GM12878 (cell line): ENCODE measurements around the gene SEC16B. TPM values are rescaled to one million over a fixed set of nuclear protein-coding genes. Genes with fewer than 3 reads are reported as not detected.

ENCODE experiments used
- ATAC-seq: fragments of 200-7000 bp; cut with Tn5 transposase; 3 replicates; pipeline ENCODE4 v1.9.1; 2020; ENCODE audit warnings: mild to moderate bottlenecking, moderate library complexity
- BruUV-seq: library from RNA; stranded (reverse); fragments of 400-500 nt; replicated peaks from 2 replicates; lab custom pipeline; 2021; lab: Mats Ljungman, UMichigan
- CTCF ChIA-PET: fragments of 300-600 bp; sonication (Branson Sonifier 250); formaldehyde crosslinking; extraction: SDS; loops from one replicate; lab custom pipeline; 2021; ENCODE audit warnings: inconsistent platforms; lab: Yijun Ruan, JAX
- POLR2A ChIA-PET: fragments of 350-600 bp; formaldehyde crosslinking; extraction: SDS; loops from one replicate; lab custom pipeline; 2021; ENCODE audit warnings: inconsistent platforms; lab: Charles Lee
- RAD21 ChIA-PET: fragments of 300-600 bp; sonication (Branson Sonifier 250); formaldehyde crosslinking; loops from one replicate; lab custom pipeline; 2023; ENCODE audit warnings: antibody characterized with exemption; ENCODE audit not compliant: unreplicated experiment; lab: Charles Lee
- SMC1A ChIA-PET: fragments of 300-600 bp; sonication (Branson Sonifier 250); formaldehyde crosslinking; loops from one replicate; lab custom pipeline; 2023; ENCODE audit not compliant: unreplicated experiment, uncharacterized antibody; lab: Charles Lee
- DNase-seq: peaks from one replicate; pipeline ENCODE4 v3.0.0-alpha.2; 2011; ENCODE audit warnings: low read depth, low spot score
- FAIRE-seq: peaks from 3 replicates; lab custom pipeline; 2011; peaks lifted over from hg19 to GRCh38; lab: Jason Lieb, UNC
- H2AFZ ChIP-seq: 2 replicates; pipeline ENCODE4 v1.6.0; 2011; ENCODE audit warnings: low read depth, low read length, control low read depth; ENCODE audit not compliant: control insufficient read depth
- H3K27ac ChIP-seq: 2 replicates; pipeline ENCODE4 v1.5.1; 2011; ENCODE audit warnings: control low read depth; ENCODE audit not compliant: control insufficient read depth, insufficient read depth
- H3K27me3 ChIP-seq, 2 experiments: replicated peaks in 1 of 2; 2 replicates each; pipeline versions ENCODE4 v1.6.0 to v1.6.1; 2011; ENCODE audit warnings: low read length in 1 of 2; ENCODE audit not compliant: control insufficient read depth in 2 of 2, insufficient read depth in 2 of 2
- H3K36me3 ChIP-seq, 2 experiments: 2 replicates each; pipeline ENCODE4 v1.5.1; 2011; ENCODE audit warnings: low read length in 1 of 2; ENCODE audit not compliant: control insufficient read depth in 2 of 2, insufficient read depth in 2 of 2
- H3K4me1 ChIP-seq: 2 replicates; pipeline ENCODE4 v1.6.1; 2011; ENCODE audit warnings: mild to moderate bottlenecking, low read length, moderate library complexity, mixed read lengths; ENCODE audit not compliant: control insufficient read depth, insufficient read depth
- H3K4me2 ChIP-seq: 2 replicates; pipeline ENCODE4 v1.6.0; 2011; ENCODE audit warnings: control low read depth; ENCODE audit not compliant: control insufficient read depth, insufficient read depth
- H3K4me3 ChIP-seq: fragments of 200-600 bp; sonication (generic); 2 replicates; pipeline ENCODE4 v1.5.1; 2016
- H3K79me2 ChIP-seq: 2 replicates; pipeline ENCODE4 v1.6.0; 2011; ENCODE audit warnings: low read length; ENCODE audit not compliant: control insufficient read depth, insufficient read depth
- H3K9ac ChIP-seq: 2 replicates; pipeline ENCODE4 v1.8.0; 2011; ENCODE audit warnings: low read length, control low read depth, mixed read lengths; ENCODE audit not compliant: control insufficient read depth, insufficient read depth
- H3K9me3 ChIP-seq: replicated peaks from 3 replicates; pipeline ENCODE4 v1.5.1; 2011; ENCODE audit warnings: mild to moderate bottlenecking, low read length; ENCODE audit not compliant: control insufficient read depth, insufficient read depth
- H4K20me1 ChIP-seq: 2 replicates; pipeline ENCODE4 v1.6.0; 2011; ENCODE audit not compliant: control insufficient read depth, insufficient read depth
- CBFB ChIP-seq: IDR thresholded peaks from 2 replicates; pipeline ENCODE4 v1.6.1; 2016; ENCODE audit warnings: antibody characterized with exemption, low read depth
- HCFC1 ChIP-seq: fragments of 150-350 bp; IDR thresholded peaks from 2 replicates; pipeline ENCODE4 v1.6.1; 2014; ENCODE audit warnings: low read length
- NFYA ChIP-seq: IDR thresholded peaks from 2 replicates; pipeline ENCODE4 v1.6.1; 2011; ENCODE audit warnings: low read depth, mild to moderate bottlenecking, low read length, improper control_type of control experiment, borderline replicate concordance
- PML ChIP-seq: IDR thresholded peaks from 2 replicates; pipeline ENCODE4 v1.6.1; 2012; ENCODE audit warnings: low read length, inconsistent platforms
- SP1 ChIP-seq: IDR thresholded peaks from one replicate; pipeline ENCODE4 v1.6.1; 2011; ENCODE audit warnings: low read depth, low read length
- WGBS: methylation state at CpG from one replicate; pipeline ENCODE4 v1.1.6; 2016; ENCODE audit warnings: low lambda C conversion rate; ENCODE audit not compliant: insufficient replicate concordance, insufficient coverage; ENCODE audit errors: missing lambda C conversion rate; 5-methylcytosine and 5-hydroxymethylcytosine counted together
- in situ Hi-C: fragments of 300-500 bp; cut with MboI; formaldehyde crosslinking; loops from 9 replicates; pipeline ENCODE4 v1.14.3; 2018; ENCODE audit warnings: mixed read lengths
- intact Hi-C: fragments of 100-400 bp; cut with micrococcal nuclease; formaldehyde crosslinking; loops from one replicate; pipeline ENCODE4 v1.14.2; 2022; ENCODE audit not compliant: unreplicated experiment
- polyA plus RNA-seq, 11 experiments: library from polyadenylated mRNA; depleted of rRNA in 4 of 11; unstranded in 6 of 11; stranded (reverse) in 5 of 11; fragments of >200 nt; fragmentation: Nextera tagmentation in 4 of 11; fragmentation: Illumina TruSeq in 1 of 11; extraction: Ambion mirVana in 4 of 11; extraction: Trizol in 1 of 11; gene quantifications; 1 replicate in 1 of 11; 2 replicates in 10 of 11; pipeline versions ENCODE4 v1.2.1 to v1.2.3, GENCODE V29; 2011 to 2016; ENCODE audit warnings: inconsistent platforms in 2 of 11, missing spikeins in 2 of 11, low read depth in 1 of 11
- total RNA-seq, 4 experiments: library from RNA; depleted of rRNA in 3 of 4; stranded (reverse); fragments of >200 nt in 3 of 4; fragmentation: Illumina TruSeq in 1 of 4; extraction: Trizol in 1 of 4; gene quantifications; 2 replicates each; pipeline versions ENCODE4 v1.2.1 to v1.2.3, GENCODE V29; 2013 to 2021
- TF ChIP-seq, protein P1 (sequence below): fragments of 450-650 bp; formaldehyde crosslinking; IDR thresholded peaks from 2 replicates; pipeline ENCODE4 v1.4.0; 2020; ENCODE audit warnings: mild to moderate bottlenecking, moderate library complexity

The SEC16B gene
- total and polyA plus RNA-seq, 10 of the 15 experiments (the other 5 are each of a cell fraction or from before 2014, with no cell fraction given): 0.10 to 0.94 (median 0.17) TPM; not detected in 2

- Histone ChIP-seq H3K9me3 (no peaks in the 10 kb centered on the region; the same call in 2 of the 3 replicates), H3K36me3 (no peaks in the 10 kb centered on the region), H4K20me1 (no peaks in the 10 kb centered on the region), H3K4me1 (no peaks in the 10 kb centered on the region), H3K27me3 (no peaks in the 10 kb centered on the region), H3K4me3 (no peak overlapping the region), H3K27ac (no peak overlapping the region), H3K79me2 (no peaks in the 10 kb centered on the region), H3K4me2 (no peak overlapping the region), H3K9ac (no peak overlapping the region), H2AFZ (no peak overlapping the region)
- in situ Hi-C loops (no loop called here), intact Hi-C loops (no loop called here)
- ChIA-PET RAD21 (no interaction called here), CTCF (no interaction called here), POLR2A (no interaction called here), SMC1A (no interaction called here)
- ATAC-seq (no peak), DNase-seq (no peak), FAIRE-seq (no peak)
- TF ChIP-seq SP1 (no peak), CBFB (no peak), NFYA (no peak), HCFC1 (no peak), PML (no peak)
- TF ChIP-seq, protein P1, sequence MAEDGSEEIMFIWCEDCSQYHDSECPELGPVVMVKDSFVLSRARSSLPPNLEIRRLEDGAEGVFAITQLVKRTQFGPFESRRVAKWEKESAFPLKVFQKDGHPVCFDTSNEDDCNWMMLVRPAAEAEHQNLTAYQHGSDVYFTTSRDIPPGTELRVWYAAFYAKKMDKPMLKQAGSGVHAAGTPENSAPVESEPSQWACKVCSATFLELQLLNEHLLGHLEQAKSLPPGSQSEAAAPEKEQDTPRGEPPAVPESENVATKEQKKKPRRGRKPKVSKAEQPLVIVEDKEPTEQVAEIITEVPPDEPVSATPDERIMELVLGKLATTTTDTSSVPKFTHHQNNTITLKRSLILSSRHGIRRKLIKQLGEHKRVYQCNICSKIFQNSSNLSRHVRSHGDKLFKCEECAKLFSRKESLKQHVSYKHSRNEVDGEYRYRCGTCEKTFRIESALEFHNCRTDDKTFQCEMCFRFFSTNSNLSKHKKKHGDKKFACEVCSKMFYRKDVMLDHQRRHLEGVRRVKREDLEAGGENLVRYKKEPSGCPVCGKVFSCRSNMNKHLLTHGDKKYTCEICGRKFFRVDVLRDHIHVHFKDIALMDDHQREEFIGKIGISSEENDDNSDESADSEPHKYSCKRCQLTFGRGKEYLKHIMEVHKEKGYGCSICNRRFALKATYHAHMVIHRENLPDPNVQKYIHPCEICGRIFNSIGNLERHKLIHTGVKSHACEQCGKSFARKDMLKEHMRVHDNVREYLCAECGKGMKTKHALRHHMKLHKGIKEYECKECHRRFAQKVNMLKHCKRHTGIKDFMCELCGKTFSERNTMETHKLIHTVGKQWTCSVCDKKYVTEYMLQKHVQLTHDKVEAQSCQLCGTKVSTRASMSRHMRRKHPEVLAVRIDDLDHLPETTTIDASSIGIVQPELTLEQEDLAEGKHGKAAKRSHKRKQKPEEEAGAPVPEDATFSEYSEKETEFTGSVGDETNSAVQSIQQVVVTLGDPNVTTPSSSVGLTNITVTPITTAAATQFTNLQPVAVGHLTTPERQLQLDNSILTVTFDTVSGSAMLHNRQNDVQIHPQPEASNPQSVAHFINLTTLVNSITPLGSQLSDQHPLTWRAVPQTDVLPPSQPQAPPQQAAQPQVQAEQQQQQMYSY (CRISPR knock-in tag): no peak
- 18% methylated on average over 3 of the region's 3 CpGs for WGBS
- no TSS peak for BruUV-seq
Observed at GRCh38 chr1:177973585-177973984, 3.7 kb upstream of the SEC16B start.
